Measurements from ENCODE around the gene ANKRD36.
"Not testable (repeated sequence)": the region's sequence is repeated elsewhere in the genome, so short reads cannot be mapped to it uniquely, and the experiment has no call there.

Gene ANKRD36

DNA sequence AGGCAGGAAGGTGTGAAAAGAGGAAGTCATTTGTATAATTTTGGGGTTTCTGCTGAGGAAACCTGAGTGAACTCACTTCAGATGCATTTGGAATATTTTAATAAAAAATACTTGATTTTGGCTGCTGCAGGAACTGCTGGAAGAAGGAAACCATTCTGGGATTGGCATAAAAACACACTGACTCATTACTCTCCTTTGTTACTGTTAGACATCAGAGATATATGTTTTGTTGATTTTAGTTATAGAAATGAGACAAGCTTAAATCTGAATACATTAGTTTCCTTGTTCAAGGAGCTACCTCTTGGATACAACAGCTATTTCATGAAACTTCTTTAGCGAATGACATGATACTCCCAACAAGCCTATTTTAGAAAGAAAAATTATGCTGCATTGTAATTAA lies 84.3 kb downstream of the ANKRD36 start:
- H3K4me1 Mint-ChIP-seq (ENCODE audit: low read depth); H3K9me3 Mint-ChIP-seq; H3K27ac Mint-ChIP-seq; DNase-seq (ENCODE audit: low spot score); H3K27me3 Mint-ChIP-seq (ENCODE audit: low read depth); H3K4me3 Mint-ChIP-seq: not testable (repeated sequence)
- H3K36me3 Mint-ChIP-seq (ENCODE audit: low read depth) = peaks cover 44% of the 10 kb centered on the region

DNA sequence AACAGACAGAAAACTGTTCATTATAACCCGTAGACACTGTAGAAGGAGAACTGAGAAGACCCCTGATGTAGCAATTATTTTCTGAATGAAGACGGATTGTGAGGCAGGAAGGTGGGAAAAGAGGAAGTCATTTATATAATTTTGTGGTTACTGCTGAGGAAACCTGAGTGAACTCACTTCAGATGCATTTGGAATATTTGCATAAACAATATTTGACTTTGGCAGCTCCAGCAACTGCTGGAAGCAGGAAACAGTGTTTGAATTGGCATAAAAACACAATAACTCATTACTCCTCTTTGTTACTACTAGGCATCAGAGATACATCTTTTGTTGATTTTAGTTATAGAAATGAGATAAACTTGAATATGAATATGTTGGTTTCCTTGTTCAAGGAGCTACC lies 87.9 kb downstream of the ANKRD36 start:
- H3K4me3 Mint-ChIP-seq; H3K27ac Mint-ChIP-seq; H3K4me1 Mint-ChIP-seq (ENCODE audit: low read depth); DNase-seq (ENCODE audit: low spot score); H3K9me3 Mint-ChIP-seq; H3K27me3 Mint-ChIP-seq (ENCODE audit: low read depth): not testable (repeated sequence)
- H3K36me3 Mint-ChIP-seq (ENCODE audit: low read depth) = peaks cover 32% of the 10 kb centered on the region

DNA sequence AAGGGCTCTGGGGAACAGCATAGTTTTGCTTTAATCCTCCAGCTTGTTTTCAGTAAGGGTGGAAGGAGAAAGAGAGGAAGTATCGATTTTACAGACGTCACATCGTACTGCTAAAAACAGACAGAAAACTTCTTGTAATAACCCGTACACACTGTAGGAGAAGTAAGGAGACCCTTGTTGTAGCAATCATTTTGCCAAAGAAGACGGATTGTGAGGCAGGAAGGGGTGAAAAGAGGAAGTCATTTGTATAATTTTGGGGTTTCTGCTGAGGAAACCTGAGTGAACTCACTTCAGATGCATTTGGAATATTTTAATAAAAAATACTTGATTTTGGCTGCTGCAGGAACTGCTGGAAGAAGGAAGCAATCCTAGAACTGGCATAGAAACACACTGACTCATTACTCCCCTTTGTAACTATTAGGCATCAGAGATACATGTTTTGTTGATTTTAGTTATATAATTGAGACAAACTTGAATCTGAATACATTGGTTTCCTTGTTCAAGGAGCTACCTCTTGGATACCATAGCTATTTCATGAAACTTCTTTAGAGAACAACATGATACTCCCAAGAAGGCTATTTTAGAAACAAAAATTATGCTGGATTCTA lies 89.8 kb downstream of the ANKRD36 start:
- H3K4me1 Mint-ChIP-seq (ENCODE audit: low read depth); H3K27ac Mint-ChIP-seq; H3K9me3 Mint-ChIP-seq; DNase-seq (ENCODE audit: low spot score); H3K27me3 Mint-ChIP-seq (ENCODE audit: low read depth); H3K4me3 Mint-ChIP-seq: not testable (repeated sequence)
- peaks cover 22% of the 10 kb centered on the region for H3K36me3 Mint-ChIP-seq (ENCODE audit: low read depth)

DNA sequence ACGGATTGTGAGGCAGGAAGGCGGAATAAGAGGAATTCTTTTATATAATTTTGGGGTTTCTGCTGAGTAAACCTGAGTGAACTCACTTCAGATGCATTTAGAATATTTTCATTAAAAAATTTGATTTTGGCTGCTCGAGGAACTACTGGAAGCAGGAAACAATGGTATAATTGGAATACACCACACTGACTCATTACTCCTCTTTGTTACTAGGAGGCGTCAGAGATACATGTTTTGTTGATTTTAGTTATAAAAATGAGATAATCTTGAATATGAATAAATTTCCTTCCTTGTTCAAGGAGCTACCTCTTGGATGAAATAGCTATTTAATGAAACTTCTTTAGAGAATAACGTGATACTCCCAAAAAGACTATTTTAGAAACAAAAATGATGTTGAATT lies 97.4 kb downstream of the ANKRD36 start:
- H3K36me3 Mint-ChIP-seq (ENCODE audit: low read depth) = peaks cover 27% of the 10 kb centered on the region
- H3K9me3 Mint-ChIP-seq = no peaks in the 10 kb centered on the region
- no peaks in the 10 kb centered on the region for H3K4me1 Mint-ChIP-seq (ENCODE audit: low read depth)
- H3K4me3 Mint-ChIP-seq = no peak overlapping the region
- H3K27ac Mint-ChIP-seq = no peak overlapping the region
- no peak for DNase-seq (ENCODE audit: low spot score)
- H3K27me3 Mint-ChIP-seq (ENCODE audit: low read depth) = no peaks in the 10 kb centered on the region

DNA sequence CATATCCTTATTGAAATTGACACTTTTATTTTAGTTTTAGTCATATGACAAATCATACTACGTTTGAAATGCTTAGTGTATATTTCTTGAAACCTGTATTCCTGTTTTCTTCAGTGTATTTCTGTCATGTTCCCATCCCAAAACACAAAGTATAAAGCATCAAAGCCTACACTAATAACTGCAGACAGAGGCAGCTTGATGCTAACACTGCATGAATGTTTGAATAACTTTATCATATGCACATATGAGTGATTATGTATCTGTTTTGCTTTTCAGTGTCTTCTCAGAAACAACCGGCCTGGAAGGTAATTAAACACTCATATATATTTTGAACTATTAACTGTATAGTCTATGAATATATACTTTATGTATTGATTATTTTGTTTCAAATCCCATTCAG lies 102.1 kb downstream of the ANKRD36 start:
- H3K9me3 Mint-ChIP-seq; H3K27ac Mint-ChIP-seq; DNase-seq (ENCODE audit: low spot score); H3K4me3 Mint-ChIP-seq; H3K27me3 Mint-ChIP-seq (ENCODE audit: low read depth); H3K4me1 Mint-ChIP-seq (ENCODE audit: low read depth): not testable (repeated sequence)
- peaks cover 26% of the 10 kb centered on the region for H3K36me3 Mint-ChIP-seq (ENCODE audit: low read depth)

DNA sequence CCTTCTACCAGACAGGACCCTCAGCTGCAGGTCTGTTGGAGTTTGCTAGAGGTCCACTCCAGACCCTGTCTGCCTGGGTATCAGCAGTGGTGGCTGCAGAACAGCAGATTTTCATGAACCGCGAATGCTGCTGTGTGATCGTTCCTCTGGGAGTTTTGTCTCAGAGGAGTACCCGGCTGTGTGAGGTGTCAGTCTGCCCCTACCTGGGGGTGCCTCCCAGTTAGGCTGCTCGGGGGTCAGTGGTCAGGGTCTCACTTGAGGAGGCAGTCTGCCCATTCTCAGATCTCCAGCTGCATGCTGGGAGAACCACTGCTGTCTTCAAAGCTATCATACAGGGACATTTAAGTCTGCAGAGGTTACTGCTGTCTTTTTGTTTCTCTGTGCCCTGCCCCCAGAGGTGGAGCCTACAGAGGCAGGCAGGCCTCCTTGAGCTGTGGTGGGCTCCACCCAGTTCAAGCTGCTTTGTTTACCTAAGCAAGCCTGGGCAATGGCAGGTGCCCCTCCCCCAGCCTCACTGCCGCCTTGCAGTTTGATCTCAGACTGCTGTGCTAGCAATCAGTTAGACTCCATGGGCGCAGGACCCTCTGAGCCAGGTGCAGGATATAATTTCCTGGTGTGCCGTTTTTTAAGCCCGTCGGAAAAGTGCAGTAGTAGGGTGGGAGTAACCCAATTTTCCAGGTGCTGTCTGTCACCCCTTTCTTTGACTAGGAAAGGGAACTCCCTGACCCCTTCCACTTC lies 118.1 kb downstream of the ANKRD36 start:
- H3K4me3 Mint-ChIP-seq; DNase-seq (ENCODE audit: low spot score); H3K27ac Mint-ChIP-seq; H3K27me3 Mint-ChIP-seq (ENCODE audit: low read depth); H3K4me1 Mint-ChIP-seq (ENCODE audit: low read depth); H3K9me3 Mint-ChIP-seq: not testable (repeated sequence)
- peaks cover 20% of the 10 kb centered on the region for H3K36me3 Mint-ChIP-seq (ENCODE audit: low read depth)

DNA sequence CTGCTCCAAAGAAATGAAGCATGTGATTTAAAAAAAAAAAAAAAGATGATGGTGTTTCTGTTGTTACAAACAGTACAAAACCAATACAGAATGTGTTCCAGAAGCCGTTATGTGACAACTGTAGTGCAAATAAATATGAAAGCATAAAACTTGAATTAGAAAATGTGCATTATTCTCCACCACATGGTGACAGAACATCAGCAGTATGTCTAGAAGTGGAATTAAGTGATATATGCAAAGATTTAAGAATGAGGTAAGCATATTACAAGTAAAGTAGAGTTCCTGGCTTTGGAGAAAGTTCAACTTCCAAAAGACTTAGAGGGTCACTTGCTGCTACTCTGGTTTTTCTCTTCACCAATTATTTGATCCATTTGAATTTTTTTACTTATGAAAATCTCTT lies 120.0 kb downstream of the ANKRD36 start:
- peaks cover 10% of the 10 kb centered on the region for H3K36me3 Mint-ChIP-seq (ENCODE audit: low read depth)

DNA sequence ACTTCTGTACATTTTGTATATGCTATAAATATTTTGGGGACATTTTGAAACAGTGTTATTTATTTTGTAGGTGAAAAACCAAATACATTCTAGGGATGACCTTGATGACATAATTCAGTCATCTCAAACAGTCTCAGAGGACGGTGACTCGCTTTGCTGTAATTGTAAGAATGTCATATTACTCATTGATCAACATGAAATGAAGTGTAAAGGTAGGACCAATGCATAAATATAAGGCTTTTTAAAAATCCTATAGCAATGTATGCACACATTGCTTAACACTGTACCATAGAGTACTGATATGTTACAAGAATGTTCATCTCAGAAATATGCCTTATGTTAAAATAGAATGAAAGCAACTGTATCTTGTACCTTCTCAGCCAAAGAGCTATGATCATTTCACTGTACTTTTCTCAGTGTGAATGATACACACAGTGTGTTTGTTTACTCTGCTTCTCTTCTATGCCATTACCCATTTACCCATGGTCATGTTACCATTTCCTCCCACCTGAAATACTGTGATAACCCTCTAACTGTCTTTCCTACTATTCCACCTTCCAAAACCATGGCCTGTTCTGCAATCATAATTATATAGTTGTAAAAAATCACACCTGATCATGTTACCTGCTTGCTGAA lies 120.8 kb downstream of the ANKRD36 start:
- DNase-seq (ENCODE audit: low spot score); H3K9me3 Mint-ChIP-seq: not testable (repeated sequence)

More for the DNA sequence above, 120.0 kb downstream of the ANKRD36 start:
- H3K27ac Mint-ChIP-seq; H3K4me1 Mint-ChIP-seq (ENCODE audit: low read depth); H3K9me3 Mint-ChIP-seq; DNase-seq (ENCODE audit: low spot score); H3K4me3 Mint-ChIP-seq; H3K27me3 Mint-ChIP-seq (ENCODE audit: low read depth): not testable (repeated sequence)

DNA sequence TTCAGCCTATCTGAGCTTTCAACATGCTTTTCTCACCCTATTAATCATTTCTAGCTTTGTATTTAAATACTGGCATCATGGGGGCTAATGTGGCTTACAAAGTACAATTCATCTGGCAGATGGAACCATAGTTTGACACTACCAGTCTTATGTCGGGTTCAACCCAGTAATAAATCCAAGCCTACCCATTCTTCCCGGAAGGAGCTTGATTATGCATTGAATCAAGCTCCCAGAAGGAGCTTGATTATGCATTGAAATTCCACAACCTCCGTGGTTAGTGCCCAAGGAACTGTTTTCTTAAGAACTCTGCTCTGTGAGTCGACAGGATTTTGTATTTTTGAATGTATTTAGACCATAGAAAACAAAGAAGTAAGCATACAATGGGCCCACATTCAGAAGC lies 148.2 kb downstream of the ANKRD36 start:
- not testable (repeated sequence) for H3K36me3 Mint-ChIP-seq (ENCODE audit: low read depth); H3K27me3 Mint-ChIP-seq (ENCODE audit: low read depth); H3K4me3 Mint-ChIP-seq; DNase-seq (ENCODE audit: low spot score); H3K9me3 Mint-ChIP-seq; H3K27ac Mint-ChIP-seq; H3K4me1 Mint-ChIP-seq (ENCODE audit: low read depth)

More for the DNA sequence above, 120.8 kb downstream of the ANKRD36 start:
- not testable (repeated sequence) for H3K27me3 Mint-ChIP-seq (ENCODE audit: low read depth); H3K4me1 Mint-ChIP-seq (ENCODE audit: low read depth); H3K4me3 Mint-ChIP-seq; H3K27ac Mint-ChIP-seq; H3K36me3 Mint-ChIP-seq (ENCODE audit: low read depth)

DNA sequence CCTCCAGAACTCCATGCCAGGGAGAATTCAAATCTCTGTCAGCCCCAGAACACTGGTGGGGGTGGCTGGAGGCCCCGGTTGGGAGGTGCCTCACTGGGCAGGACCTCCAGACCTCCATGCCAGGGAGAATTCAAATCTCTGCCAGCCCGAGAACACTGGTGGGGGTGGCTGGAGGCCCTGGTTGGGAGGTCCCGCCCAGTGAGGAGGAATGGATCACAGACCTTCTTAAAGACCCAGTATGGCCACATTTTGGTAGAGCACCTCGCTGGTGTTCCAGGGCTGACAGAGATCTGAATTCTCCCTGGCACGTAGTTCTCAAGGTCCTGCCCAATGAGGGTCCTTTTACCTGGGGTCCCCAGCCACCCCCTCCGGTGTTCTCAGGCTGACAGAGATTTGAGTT lies 153.5 kb downstream of the ANKRD36 start:
- DNase-seq (ENCODE audit: low spot score) = not testable (repeated sequence)

DNA sequence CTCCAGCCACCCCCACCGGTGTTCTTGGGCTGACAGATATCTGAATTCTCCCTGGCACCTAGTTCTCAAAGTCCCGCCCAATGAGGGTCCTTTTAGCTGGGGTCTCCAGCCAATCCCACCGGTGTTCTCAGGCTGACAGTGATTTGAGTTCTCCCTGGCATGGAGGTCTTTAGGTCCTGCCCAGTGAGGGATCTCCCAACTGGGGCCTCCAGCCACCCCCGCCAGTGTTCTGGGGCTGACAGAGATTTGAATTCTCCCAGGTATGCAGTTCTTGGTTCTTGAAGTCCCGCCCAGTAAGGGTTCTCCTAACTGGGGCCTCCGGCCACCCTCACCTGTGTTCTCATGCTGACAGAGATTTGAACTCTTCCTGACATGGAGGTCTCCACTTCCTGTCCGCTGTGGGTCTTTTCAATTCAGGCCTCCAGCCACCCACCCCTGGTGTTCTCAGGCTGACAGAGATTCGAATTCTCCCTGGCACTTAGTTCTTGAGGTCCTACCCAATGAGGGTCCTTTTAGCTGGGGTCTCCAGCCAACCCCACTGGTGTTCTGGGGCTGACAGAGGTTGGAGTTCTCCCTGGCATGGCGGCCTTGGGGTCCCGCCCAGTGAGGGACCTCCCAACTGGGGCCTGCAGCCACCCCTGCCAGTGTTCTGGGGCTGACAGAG lies 154.6 kb downstream of the ANKRD36 start:
- DNase-seq (ENCODE audit: low spot score) = no peak
- H3K36me3 Mint-ChIP-seq (ENCODE audit: low read depth) = peaks cover 3% of the 10 kb centered on the region
- no peaks in the 10 kb centered on the region for H3K9me3 Mint-ChIP-seq
- no peak overlapping the region for H3K27ac Mint-ChIP-seq
- no peaks in the 10 kb centered on the region for H3K4me1 Mint-ChIP-seq (ENCODE audit: low read depth)
- no peak overlapping the region for H3K4me3 Mint-ChIP-seq
- H3K27me3 Mint-ChIP-seq (ENCODE audit: low read depth) = no peaks in the 10 kb centered on the region

More for the DNA sequence above, 153.5 kb downstream of the ANKRD36 start:
- H3K9me3 Mint-ChIP-seq; H3K4me3 Mint-ChIP-seq; H3K27me3 Mint-ChIP-seq (ENCODE audit: low read depth); H3K36me3 Mint-ChIP-seq (ENCODE audit: low read depth); H3K27ac Mint-ChIP-seq; H3K4me1 Mint-ChIP-seq (ENCODE audit: low read depth): not testable (repeated sequence)

DNA sequence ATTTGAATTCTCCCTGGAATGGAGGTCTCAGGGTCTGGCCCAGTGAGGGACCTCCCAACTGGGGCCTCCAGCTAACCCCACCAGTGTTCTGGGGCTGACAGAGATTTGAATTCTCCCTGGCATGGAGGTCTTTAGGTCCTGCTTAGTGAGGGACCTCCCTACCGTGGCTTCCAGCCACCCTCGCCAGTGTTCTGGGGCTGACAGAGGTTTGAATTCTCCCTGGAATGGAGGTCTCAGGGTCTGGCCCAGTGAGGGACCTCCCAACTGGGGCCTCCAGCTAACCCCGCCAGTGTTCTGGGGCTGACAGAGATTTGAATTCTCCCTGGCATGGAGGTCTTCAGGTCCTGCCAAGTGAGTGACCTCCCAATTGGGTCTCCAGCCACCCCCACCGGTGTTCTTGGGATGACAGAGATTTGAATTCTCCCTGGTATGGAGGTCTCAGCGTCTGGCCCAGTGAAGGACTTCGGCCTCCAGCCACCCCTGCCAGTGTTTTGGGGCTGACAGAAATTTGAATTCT lies 155.2 kb downstream of the ANKRD36 start:
- H3K9me3 Mint-ChIP-seq; H3K4me3 Mint-ChIP-seq; H3K4me1 Mint-ChIP-seq (ENCODE audit: low read depth); H3K27ac Mint-ChIP-seq; H3K27me3 Mint-ChIP-seq (ENCODE audit: low read depth); H3K36me3 Mint-ChIP-seq (ENCODE audit: low read depth); DNase-seq (ENCODE audit: low spot score): not testable (repeated sequence)

DNA sequence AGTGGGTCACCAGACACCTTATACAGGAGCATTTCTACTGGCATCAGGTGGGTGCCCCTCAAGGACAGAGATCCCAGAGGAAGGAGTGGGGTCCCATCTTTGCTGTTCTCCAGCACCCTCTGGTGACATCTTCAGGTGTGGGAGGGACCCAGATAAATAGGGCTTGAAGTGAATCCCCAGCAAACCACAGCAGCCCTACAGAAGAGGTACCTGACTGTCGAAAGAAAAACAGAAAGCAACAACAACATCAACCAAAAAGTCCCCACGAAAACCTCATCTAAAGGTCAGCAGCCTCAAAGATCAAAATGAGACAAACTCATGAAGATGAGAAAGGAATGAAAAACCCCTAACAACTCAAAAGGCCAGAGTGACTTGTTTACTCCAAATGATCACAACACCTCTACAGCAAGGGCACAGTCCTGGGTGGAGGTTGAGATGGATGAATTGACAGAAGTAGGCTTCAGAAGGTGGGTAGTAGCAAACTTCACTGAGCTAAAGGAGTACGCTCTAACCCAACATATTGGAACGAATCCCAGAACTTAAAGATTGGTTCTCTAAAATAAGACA lies 163.4 kb downstream of the ANKRD36 start:
- H3K4me1 Mint-ChIP-seq (ENCODE audit: low read depth); H3K9me3 Mint-ChIP-seq; H3K27ac Mint-ChIP-seq; H3K4me3 Mint-ChIP-seq; H3K36me3 Mint-ChIP-seq (ENCODE audit: low read depth); H3K27me3 Mint-ChIP-seq (ENCODE audit: low read depth); DNase-seq (ENCODE audit: low spot score): not testable (repeated sequence)

DNA sequence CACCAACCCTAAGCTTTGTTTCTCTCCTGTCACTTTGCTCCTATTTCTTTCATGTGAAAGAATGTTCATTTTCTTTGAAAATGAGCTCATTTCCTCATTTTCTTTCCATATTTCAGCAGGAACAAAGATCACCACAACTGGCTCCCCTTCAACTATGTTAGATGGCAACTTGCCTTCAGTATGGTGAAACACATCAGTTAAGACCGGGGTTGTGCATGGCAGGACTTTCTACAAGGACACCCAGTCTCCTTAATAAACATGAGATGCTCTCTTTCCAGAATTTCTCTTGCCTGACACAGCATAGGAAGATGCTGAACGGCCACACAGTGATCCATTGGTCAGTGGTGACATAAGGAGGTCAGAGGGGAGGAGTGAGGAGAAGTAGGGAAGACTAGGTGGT lies 172.2 kb downstream of the ANKRD36 start:
- H3K4me3 Mint-ChIP-seq; DNase-seq (ENCODE audit: low spot score); H3K9me3 Mint-ChIP-seq; H3K27ac Mint-ChIP-seq; H3K4me1 Mint-ChIP-seq (ENCODE audit: low read depth); H3K27me3 Mint-ChIP-seq (ENCODE audit: low read depth); H3K36me3 Mint-ChIP-seq (ENCODE audit: low read depth): not testable (repeated sequence)

All from T-helper 2 cell treated with Interferon-gamma antibody and Interleukin-4, amounts not matched to agents 5 μg/mL and 100 μg/mL, for 36 hours (primary cell).